NCI-H2227 (cell line): ENCODE data around the gene NUDT9.
"Not testable (repeated sequence)": the region's sequence is repeated elsewhere in the genome, so short reads cannot be mapped to it uniquely, and the experiment has no call there.

Experiments used
- DNase-seq: peaks from one replicate; lab custom pipeline; 2025; ENCODE audit not compliant: unreplicated experiment; lab: John Stamatoyannopoulos, UW

Gene NUDT9

GRCh38 chr4:87458913-87459312 lies 36.5 kb downstream of the NUDT9 start:
- no peak for DNase-seq

- DNase-seq = no peak
Observed at GRCh38 chr4:87461281-87461700, 38.9 kb downstream of the NUDT9 start.

- DNase-seq = no peak
Observed at GRCh38 chr4:87462102-87462501, 39.7 kb downstream of the NUDT9 start.

- DNase-seq = no peak
Observed at GRCh38 chr4:87465739-87466366, 43.5 kb downstream of the NUDT9 start.

- DNase-seq = no peak
Observed at GRCh38 chr4:87469390-87469789, 47.0 kb downstream of the NUDT9 start.

GRCh38 chr4:87476934-87477333 lies 54.6 kb downstream of the NUDT9 start:
- DNase-seq = no peak

- DNase-seq = no peak
Observed at GRCh38 chr4:87478732-87479250, 56.4 kb downstream of the NUDT9 start.

GRCh38 chr4:87481377-87481776 lies 59.0 kb downstream of the NUDT9 start:
- no peak for DNase-seq

- not testable (repeated sequence) for DNase-seq
Observed at GRCh38 chr4:87483247-87483646, 60.9 kb downstream of the NUDT9 start.

GRCh38 chr4:87488666-87489065 lies 66.3 kb downstream of the NUDT9 start:
- not testable (repeated sequence) for DNase-seq

GRCh38 chr4:87489678-87490077 lies 67.3 kb downstream of the NUDT9 start:
- no peak for DNase-seq

- DNase-seq = no peak
Observed at GRCh38 chr4:87490664-87491369, 68.4 kb downstream of the NUDT9 start.

GRCh38 chr4:87491436-87491835 lies 69.1 kb downstream of the NUDT9 start:
- DNase-seq = no peak

GRCh38 chr4:87491851-87492250 lies 69.5 kb downstream of the NUDT9 start:
- not testable (repeated sequence) for DNase-seq

- no peak for DNase-seq
Observed at GRCh38 chr4:87493115-87493514, 70.7 kb downstream of the NUDT9 start.

GRCh38 chr4:87497159-87497558 lies 74.8 kb downstream of the NUDT9 start:
- DNase-seq = no peak

GRCh38 chr4:87497578-87497977 lies 75.2 kb downstream of the NUDT9 start:
- DNase-seq = no peak

GRCh38 chr4:87498446-87498900 lies 76.1 kb downstream of the NUDT9 start:
- no peak for DNase-seq

GRCh38 chr4:87499403-87500091 lies 77.2 kb downstream of the NUDT9 start:
- DNase-seq = no peak

GRCh38 chr4:87500092-87500462 lies 77.7 kb downstream of the NUDT9 start:
- DNase-seq = no peak

- no peak for DNase-seq
Observed at GRCh38 chr4:87502580-87503238, 80.3 kb downstream of the NUDT9 start.
